ENCODE measurements around the gene EXOC6B.

Gene EXOC6B

DNA sequence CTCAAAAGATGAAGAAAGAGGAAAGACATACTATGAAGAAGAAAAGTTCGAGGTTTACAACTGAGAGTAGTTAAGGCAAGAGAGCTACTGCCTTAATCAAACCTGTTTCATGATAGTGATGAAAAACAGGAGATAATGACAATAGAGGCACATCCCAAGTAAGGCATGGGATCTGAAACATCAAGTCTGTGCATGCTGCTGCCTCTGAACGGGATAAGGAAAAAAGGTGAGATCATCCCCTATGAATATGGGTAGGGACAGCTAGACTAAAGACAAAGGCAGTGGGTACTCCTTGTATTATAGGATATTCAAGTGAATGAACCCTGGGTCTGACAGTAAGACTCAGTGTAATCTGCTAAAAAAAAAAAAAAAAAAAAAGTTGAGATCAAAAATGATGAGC is 3.0 kb downstream of the EXOC6B start:
- TF ChIP-seq TEAD4 (IDR thresholded peaks at IDR 0.05) (no peak), EGR1 (IDR thresholded peaks at IDR 0.05) (no peak), CREB1 (IDR thresholded peaks at IDR 0.05; ENCODE audit: low read depth) (no peak), TCF12 (IDR thresholded peaks at IDR 0.05; ENCODE audit: low read depth) (no peak), NFIC (IDR thresholded peaks at IDR 0.05) (no peak), ZBTB7A (IDR thresholded peaks at IDR 0.05; ENCODE audit: low read depth) (no peak), TAF1 (IDR thresholded peaks at IDR 0.05; ENCODE audit: low read depth) (no peak), FOXM1 (IDR thresholded peaks at IDR 0.05; ENCODE audit: borderline replicate concordance, low read depth) (no peak), EP300 (IDR thresholded peaks at IDR 0.05; ENCODE audit: borderline replicate concordance) (no peak), CEBPB (IDR thresholded peaks at IDR 0.05) (no peak), RAD21 (IDR thresholded peaks at IDR 0.05; ENCODE audit: low read depth) (no peak), YY1 (IDR thresholded peaks at IDR 0.05; ENCODE audit: low read depth) (no peak)
- TF ChIP-seq, protein P1, sequence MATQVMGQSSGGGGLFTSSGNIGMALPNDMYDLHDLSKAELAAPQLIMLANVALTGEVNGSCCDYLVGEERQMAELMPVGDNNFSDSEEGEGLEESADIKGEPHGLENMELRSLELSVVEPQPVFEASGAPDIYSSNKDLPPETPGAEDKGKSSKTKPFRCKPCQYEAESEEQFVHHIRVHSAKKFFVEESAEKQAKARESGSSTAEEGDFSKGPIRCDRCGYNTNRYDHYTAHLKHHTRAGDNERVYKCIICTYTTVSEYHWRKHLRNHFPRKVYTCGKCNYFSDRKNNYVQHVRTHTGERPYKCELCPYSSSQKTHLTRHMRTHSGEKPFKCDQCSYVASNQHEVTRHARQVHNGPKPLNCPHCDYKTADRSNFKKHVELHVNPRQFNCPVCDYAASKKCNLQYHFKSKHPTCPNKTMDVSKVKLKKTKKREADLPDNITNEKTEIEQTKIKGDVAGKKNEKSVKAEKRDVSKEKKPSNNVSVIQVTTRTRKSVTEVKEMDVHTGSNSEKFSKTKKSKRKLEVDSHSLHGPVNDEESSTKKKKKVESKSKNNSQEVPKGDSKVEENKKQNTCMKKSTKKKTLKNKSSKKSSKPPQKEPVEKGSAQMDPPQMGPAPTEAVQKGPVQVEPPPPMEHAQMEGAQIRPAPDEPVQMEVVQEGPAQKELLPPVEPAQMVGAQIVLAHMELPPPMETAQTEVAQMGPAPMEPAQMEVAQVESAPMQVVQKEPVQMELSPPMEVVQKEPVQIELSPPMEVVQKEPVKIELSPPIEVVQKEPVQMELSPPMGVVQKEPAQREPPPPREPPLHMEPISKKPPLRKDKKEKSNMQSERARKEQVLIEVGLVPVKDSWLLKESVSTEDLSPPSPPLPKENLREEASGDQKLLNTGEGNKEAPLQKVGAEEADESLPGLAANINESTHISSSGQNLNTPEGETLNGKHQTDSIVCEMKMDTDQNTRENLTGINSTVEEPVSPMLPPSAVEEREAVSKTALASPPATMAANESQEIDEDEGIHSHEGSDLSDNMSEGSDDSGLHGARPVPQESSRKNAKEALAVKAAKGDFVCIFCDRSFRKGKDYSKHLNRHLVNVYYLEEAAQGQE (IDR thresholded peaks at IDR 0.05; ENCODE audit: low read depth), result no peak
- TF ChIP-seq, protein P2, sequence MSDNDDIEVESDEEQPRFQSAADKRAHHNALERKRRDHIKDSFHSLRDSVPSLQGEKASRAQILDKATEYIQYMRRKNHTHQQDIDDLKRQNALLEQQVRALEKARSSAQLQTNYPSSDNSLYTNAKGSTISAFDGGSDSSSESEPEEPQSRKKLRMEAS (IDR thresholded peaks at IDR 0.05), result no peak
- TF ChIP-seq, protein P3, sequence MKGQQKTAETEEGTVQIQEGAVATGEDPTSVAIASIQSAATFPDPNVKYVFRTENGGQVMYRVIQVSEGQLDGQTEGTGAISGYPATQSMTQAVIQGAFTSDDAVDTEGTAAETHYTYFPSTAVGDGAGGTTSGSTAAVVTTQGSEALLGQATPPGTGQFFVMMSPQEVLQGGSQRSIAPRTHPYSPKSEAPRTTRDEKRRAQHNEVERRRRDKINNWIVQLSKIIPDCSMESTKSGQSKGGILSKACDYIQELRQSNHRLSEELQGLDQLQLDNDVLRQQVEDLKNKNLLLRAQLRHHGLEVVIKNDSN (IDR thresholded peaks at IDR 0.05), result no peak

DNA sequence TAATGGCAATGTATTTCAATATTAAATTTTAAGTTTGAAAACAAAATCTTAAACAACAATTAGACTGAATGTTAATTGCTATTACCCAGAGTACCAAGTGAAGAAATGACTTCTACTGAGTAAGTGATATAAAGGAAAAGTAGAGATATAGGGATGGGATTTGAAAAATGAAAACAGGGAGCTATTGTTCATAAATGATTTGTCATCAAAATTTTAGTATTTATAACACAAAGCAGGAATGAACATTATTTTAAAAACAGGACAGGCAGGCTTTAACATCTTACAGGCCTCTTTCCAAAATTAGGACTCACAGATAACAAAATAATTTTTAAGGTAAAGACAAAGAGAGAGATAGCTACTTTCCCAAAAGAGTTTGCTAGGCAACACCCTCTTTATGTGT is 3.9 kb downstream of the EXOC6B start:
- TF ChIP-seq, protein P3 (IDR thresholded peaks at IDR 0.05), result no peak
- TF ChIP-seq EP300 (IDR thresholded peaks at IDR 0.05; ENCODE audit: borderline replicate concordance) (no peak), EGR1 (IDR thresholded peaks at IDR 0.05) (no peak), TAF1 (IDR thresholded peaks at IDR 0.05; ENCODE audit: low read depth) (no peak), RAD21 (IDR thresholded peaks at IDR 0.05; ENCODE audit: low read depth) (no peak), ZBTB7A (IDR thresholded peaks at IDR 0.05; ENCODE audit: low read depth) (no peak)
- TF ChIP-seq, protein P1 (IDR thresholded peaks at IDR 0.05; ENCODE audit: low read depth), result no peak
- TF ChIP-seq, protein P2 (IDR thresholded peaks at IDR 0.05), result no peak

DNA sequence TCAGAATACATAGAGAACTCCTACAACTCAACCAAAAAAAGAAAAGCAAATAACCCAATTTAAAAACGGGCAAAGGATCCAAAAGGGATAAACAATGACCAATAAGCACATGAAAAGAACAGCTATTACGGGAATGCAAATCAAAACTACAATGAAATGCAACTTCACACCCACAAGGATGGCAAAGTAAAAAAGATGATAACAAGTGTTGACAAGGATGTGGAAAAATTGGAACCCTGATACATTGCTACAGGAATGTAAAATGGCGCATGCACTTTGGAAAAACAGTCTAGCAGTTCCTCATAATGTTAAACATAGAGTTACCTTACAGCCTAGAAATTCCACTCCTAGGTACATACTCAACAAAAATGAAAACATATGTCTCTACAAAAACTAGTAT is 4.7 kb downstream of the EXOC6B start:
- TF ChIP-seq YY1 (IDR thresholded peaks at IDR 0.05; ENCODE audit: low read depth) (no peak), CEBPB (IDR thresholded peaks at IDR 0.05) (no peak), RAD21 (IDR thresholded peaks at IDR 0.05; ENCODE audit: low read depth) (no peak), EGR1 (IDR thresholded peaks at IDR 0.05) (no peak), CREB1 (IDR thresholded peaks at IDR 0.05; ENCODE audit: low read depth) (no peak), TAF1 (IDR thresholded peaks at IDR 0.05; ENCODE audit: low read depth) (no peak), TCF12 (IDR thresholded peaks at IDR 0.05; ENCODE audit: low read depth) (no peak), ZBTB7A (IDR thresholded peaks at IDR 0.05; ENCODE audit: low read depth) (no peak), TEAD4 (IDR thresholded peaks at IDR 0.05) (no peak), FOXM1 (IDR thresholded peaks at IDR 0.05; ENCODE audit: borderline replicate concordance, low read depth) (no peak), EP300 (IDR thresholded peaks at IDR 0.05; ENCODE audit: borderline replicate concordance) (no peak), NFIC (IDR thresholded peaks at IDR 0.05) (no peak)
- TF ChIP-seq, protein P3 (IDR thresholded peaks at IDR 0.05), result no peak
- TF ChIP-seq, protein P1 (IDR thresholded peaks at IDR 0.05; ENCODE audit: low read depth), result no peak
- TF ChIP-seq, protein P2 (IDR thresholded peaks at IDR 0.05), result no peak

DNA sequence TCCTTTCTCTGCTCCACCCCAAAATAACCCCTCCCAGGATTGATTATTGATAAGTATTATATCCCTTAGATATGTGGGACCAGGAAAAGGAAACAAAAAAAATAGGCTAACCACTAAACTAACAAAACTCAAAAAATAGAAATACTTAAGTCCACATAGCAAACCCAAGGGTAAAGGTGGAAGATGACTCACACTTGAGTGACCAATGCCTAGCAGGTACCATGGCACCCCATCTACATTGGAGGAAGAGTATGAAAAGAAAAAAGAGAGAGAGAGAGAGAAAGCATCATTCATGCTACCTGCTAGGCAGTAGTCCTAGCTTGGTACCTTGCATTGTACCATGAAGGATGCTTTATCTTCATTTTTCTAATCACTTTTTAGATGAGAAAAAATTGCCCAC is 6.3 kb downstream of the EXOC6B start:
- TF ChIP-seq YY1 (IDR thresholded peaks at IDR 0.05; ENCODE audit: low read depth) (no peak), EP300 (IDR thresholded peaks at IDR 0.05; ENCODE audit: borderline replicate concordance) (no peak), RAD21 (IDR thresholded peaks at IDR 0.05; ENCODE audit: low read depth) (no peak), CREB1 (IDR thresholded peaks at IDR 0.05; ENCODE audit: low read depth) (no peak), FOXM1 (IDR thresholded peaks at IDR 0.05; ENCODE audit: borderline replicate concordance, low read depth) (no peak), TAF1 (IDR thresholded peaks at IDR 0.05; ENCODE audit: low read depth) (no peak), TCF12 (IDR thresholded peaks at IDR 0.05; ENCODE audit: low read depth) (no peak)
- TF ChIP-seq, protein P2 (IDR thresholded peaks at IDR 0.05), result no peak
- TF ChIP-seq, protein P3 (IDR thresholded peaks at IDR 0.05), result no peak
